H9 (cell line): ENCODE measurements around the gene TRIM22. TPM values are rescaled to one million over a fixed set of nuclear protein-coding genes. Genes with fewer than 3 reads are reported as not detected.

Source experiments
- DNase-seq: peaks from one replicate; pipeline ENCODE4 v3.0.0-alpha.2; 2017
- H2AFZ ChIP-seq: one replicate; pipeline ENCODE4 v1.6.1; 2013; ENCODE audit warnings: mild to moderate bottlenecking, low read length, control low read depth, moderate library complexity
- H2AK5ac ChIP-seq: 2 replicates; pipeline ENCODE4 v1.6.1; 2013; ENCODE audit warnings: low read length, control low read depth, mixed read lengths; ENCODE audit not compliant: insufficient read length
- H2BK120ac ChIP-seq: one replicate; pipeline ENCODE4 v1.6.1; 2013; ENCODE audit warnings: low read depth, mild to moderate bottlenecking, low read length, control low read depth, inconsistent platforms; ENCODE audit not compliant: poor library complexity, severe bottlenecking
- H2BK12ac ChIP-seq: 2 replicates; pipeline ENCODE4 v1.6.1; 2013; ENCODE audit warnings: low read length, control low read depth, mixed read lengths, low read depth; ENCODE audit not compliant: insufficient read length
- H2BK15ac ChIP-seq: 2 replicates; pipeline ENCODE4 v1.6.1; 2013; ENCODE audit warnings: low read depth, low read length, control low read depth
- H2BK20ac ChIP-seq: one replicate; pipeline ENCODE4 v1.6.1; 2013; ENCODE audit warnings: low read depth, mild to moderate bottlenecking, low read length, control low read depth, inconsistent platforms; ENCODE audit not compliant: poor library complexity, severe bottlenecking
- H2BK5ac ChIP-seq: 2 replicates; pipeline ENCODE4 v1.6.1; 2013; ENCODE audit warnings: low read length, control low read depth, mixed read lengths; ENCODE audit not compliant: insufficient read length
- H3K14ac ChIP-seq: 2 replicates; pipeline ENCODE4 v1.6.1; 2013; ENCODE audit warnings: low read length, control low read depth; ENCODE audit not compliant: insufficient read depth
- H3K18ac ChIP-seq: 2 replicates; pipeline ENCODE4 v1.6.1; 2013; ENCODE audit warnings: low read depth, mild to moderate bottlenecking, mixed read lengths, low read length, control low read depth; ENCODE audit not compliant: insufficient read length
- H3K23ac ChIP-seq: 2 replicates; pipeline ENCODE4 v1.6.1; 2013; ENCODE audit warnings: low read length, control low read depth, mixed read lengths, low read depth; ENCODE audit not compliant: insufficient read length
- H3K23me2 ChIP-seq: 2 replicates; pipeline ENCODE4 v1.6.1; 2013; ENCODE audit warnings: low read depth, mild to moderate bottlenecking, mixed read lengths, low read length, control low read depth; ENCODE audit not compliant: insufficient read length, poor library complexity, severe bottlenecking
- H3K27ac ChIP-seq: 2 replicates; pipeline ENCODE4 v1.5.1; 2013; ENCODE audit warnings: low read length, control low read depth, mixed read lengths, low read depth; ENCODE audit not compliant: insufficient read length
- H3K27me3 ChIP-seq: 2 replicates; pipeline ENCODE4 v1.6.1; 2013; ENCODE audit warnings: low read length, control low read depth, inconsistent platforms; ENCODE audit not compliant: insufficient read depth
- H3K4ac ChIP-seq: 2 replicates; pipeline ENCODE4 v1.6.1; 2013; ENCODE audit warnings: low read depth, mild to moderate bottlenecking, control low read depth, inconsistent platforms, low read length, moderate library complexity
- H3K4me1 ChIP-seq: 2 replicates; pipeline ENCODE4 v1.6.1; 2013; ENCODE audit warnings: low read length, control low read depth, inconsistent platforms; ENCODE audit not compliant: insufficient read depth
- H3K4me2 ChIP-seq: 2 replicates; pipeline ENCODE4 v1.6.1; 2013; ENCODE audit warnings: low read length, control low read depth, mixed read lengths; ENCODE audit not compliant: insufficient read length, insufficient read depth
- H3K56ac ChIP-seq: 2 replicates; pipeline ENCODE4 v1.6.1; 2013; ENCODE audit warnings: low read depth, mild to moderate bottlenecking, mixed read lengths, low read length, control low read depth; ENCODE audit not compliant: insufficient read length
- H3K79me1 ChIP-seq: 2 replicates; pipeline ENCODE4 v1.6.1; 2013; ENCODE audit warnings: low read depth, mild to moderate bottlenecking, moderate library complexity, low read length, control low read depth, inconsistent platforms; ENCODE audit not compliant: insufficient read depth, poor library complexity, severe bottlenecking
- H3K79me2 ChIP-seq: 2 replicates; pipeline ENCODE4 v1.6.1; 2013; ENCODE audit warnings: low read length, control low read depth, inconsistent platforms; ENCODE audit not compliant: insufficient read depth
- H3K9ac ChIP-seq: 2 replicates; pipeline ENCODE4 v1.6.1; 2013; ENCODE audit warnings: low read length, control low read depth, mixed read lengths; ENCODE audit not compliant: insufficient read length; ENCODE audit errors: extremely low read depth
- H3K9me3 ChIP-seq: one replicate; pipeline ENCODE4 v1.6.1; 2013; ENCODE audit warnings: low read depth, low read length, inconsistent platforms; ENCODE audit not compliant: control insufficient read depth
- H3T11ph ChIP-seq: one replicate; pipeline ENCODE4 v1.6.1; 2013; ENCODE audit warnings: mild to moderate bottlenecking, low read length, control low read depth, inconsistent platforms
- H4K20me1 ChIP-seq: one replicate; pipeline ENCODE4 v1.6.1; 2013; ENCODE audit not compliant: control insufficient read depth, insufficient read length, insufficient read depth
- H4K5ac ChIP-seq: 2 replicates; pipeline ENCODE4 v1.6.1; 2013; ENCODE audit warnings: low read depth, mild to moderate bottlenecking, mixed read lengths, low read length, control low read depth; ENCODE audit not compliant: insufficient read length
- H4K8ac ChIP-seq: replicated peaks from 2 replicates; pipeline ENCODE4 v1.6.1; 2013; ENCODE audit warnings: low read length, control low read depth, mixed read lengths, low read depth; ENCODE audit not compliant: insufficient read length
- H4K91ac ChIP-seq: 2 replicates; pipeline ENCODE4 v1.6.1; 2013; ENCODE audit warnings: low read depth, mild to moderate bottlenecking, moderate library complexity, mixed read lengths, low read length, control low read depth; ENCODE audit not compliant: insufficient read length
- H3K27ac Mint-ChIP-seq, 3 experiments: 2 replicates in 2 of 3; 3 replicates in 1 of 3; pipeline ENCODE4 v1.8.0; 2020 to 2021; ENCODE audit warnings: mixed read lengths in 3 of 3, mild to moderate bottlenecking in 1 of 3, moderate library complexity in 1 of 3
- H3K27me3 Mint-ChIP-seq: 2 replicates; pipeline ENCODE4 v1.8.0; 2021; ENCODE audit warnings: low read depth, mild to moderate bottlenecking, moderate library complexity, mixed read lengths
- H3K36me3 Mint-ChIP-seq, 3 experiments: 2 replicates in 2 of 3; 3 replicates in 1 of 3; pipeline ENCODE4 v1.8.0; 2020 to 2021; ENCODE audit warnings: low read depth in 3 of 3, mixed read lengths in 3 of 3; ENCODE audit not compliant: insufficient read depth in 1 of 3
- H3K4me1 Mint-ChIP-seq, 2 experiments: 2 replicates each; pipeline ENCODE4 v1.8.0; 2020; ENCODE audit warnings: mixed read lengths in 2 of 2
- H3K4me3 Mint-ChIP-seq, 2 experiments: 2 replicates in 1 of 2; 3 replicates in 1 of 2; pipeline ENCODE4 v1.8.0; 2020 to 2021; ENCODE audit warnings: mild to moderate bottlenecking in 2 of 2, mixed read lengths in 2 of 2, moderate library complexity in 1 of 2
- H3K9me3 Mint-ChIP-seq, 2 experiments: 2 replicates in 1 of 2; 3 replicates in 1 of 2; pipeline ENCODE4 v1.8.0; 2020; ENCODE audit warnings: mild to moderate bottlenecking in 2 of 2, mixed read lengths in 2 of 2, moderate library complexity in 1 of 2
- CTCF ChIP-seq: fragments of 200-600 bp; sonication (generic); conservative IDR thresholded peaks from 3 replicates; pipeline ENCODE4 v1.8.0; 2021; ENCODE audit warnings: antibody characterized with exemption, mild to moderate bottlenecking
- WGBS: extraction: QIAGEN DNeasy Blood & Tissue Kit; methylation state at CpG from one replicate; pipeline ENCODE4 v1.1.7; 2013; ENCODE audit warnings: missing lambda C conversion rate, low lambda C conversion rate, mixed read lengths; ENCODE audit not compliant: insufficient read length; ENCODE audit errors: extremely low coverage; 5-methylcytosine and 5-hydroxymethylcytosine counted together
- total RNA-seq: library from RNA; stranded (reverse); gene quantifications from 2 replicates; pipeline ENCODE4 v1.2.1, GENCODE V29; 2021

TRIM22 gene
- total RNA-seq, 1 experiment from 2014 or later = 78.6 TPM

- Histone ChIP-seq H3K56ac (no peak overlapping the region), H3K4ac (no peak overlapping the region)
- no peak overlapping the region for H3K4me3 Mint-ChIP-seq
Observed at GRCh38 chr11:5749836-5750235, 60.2 kb downstream of the TRIM22 start.

More at GRCh38 chr11:5749836-5750235, 60.2 kb downstream of the TRIM22 start:
- Histone ChIP-seq H3K79me1 (no peaks in the 10 kb centered on the region), H2BK5ac (no peak overlapping the region), H4K8ac (no peak overlapping the region), H3K18ac (no peak overlapping the region), H4K5ac (no peak overlapping the region), H3K23ac (no peak overlapping the region), H3K14ac (no peak overlapping the region), H3K23me2 (no peaks in the 10 kb centered on the region), H3K9me3 (no peaks in the 10 kb centered on the region), H2AK5ac (no peak overlapping the region), H3K27me3 (no peaks in the 10 kb centered on the region), H2AFZ (no peak overlapping the region), H3K79me2 (no peaks in the 10 kb centered on the region), H2BK120ac (no peak overlapping the region), H2BK12ac (no peak overlapping the region), H3T11ph (no peak overlapping the region), H3K9ac (no peak overlapping the region), H2BK20ac (no peak overlapping the region), H2BK15ac (no peak overlapping the region), H4K20me1 (no peaks in the 10 kb centered on the region), H3K27ac (no peak overlapping the region), H3K4me1 (no peaks in the 10 kb centered on the region), H3K4me2 (no peak overlapping the region), H4K91ac (no peak overlapping the region)
- H3K27ac Mint-ChIP-seq = no peak overlapping the region
- H3K36me3 Mint-ChIP-seq = no peaks in the 10 kb centered on the region
- TF ChIP-seq CTCF = no peak
- no peaks in the 10 kb centered on the region; a peak in 1 of 5 replicates for H3K9me3 Mint-ChIP-seq
- no CpG with 5 or more reads among the region's 3 CpGs for WGBS
- no peaks in the 10 kb centered on the region for H3K4me1 Mint-ChIP-seq
- H3K27me3 Mint-ChIP-seq = no peaks in the 10 kb centered on the region
- no peak for DNase-seq
